Lung microvascular endothelial cell (primary cell): ENCODE results near the gene VAV1. TPM values are rescaled to one million over a fixed set of nuclear protein-coding genes. Genes with fewer than 3 reads are reported as not detected.
"Not testable (repeated sequence)": the region's sequence is repeated elsewhere in the genome, so short reads cannot be mapped to it uniquely, and the experiment has no call there.

Experiments used
- DNase-seq, 2 donors: peaks; one replicate each; pipeline versions ENCODE4 v3.0.0 to v3.0.0-alpha.2; 2010; ENCODE audit warnings: low read depth in 2 of 2
- total RNA-seq: library from RNA; depleted of rRNA; stranded (reverse); fragments of >200 nt; gene quantifications from 2 replicates; pipeline ENCODE4 v1.2.1, GENCODE V29; 2014

VAV1 gene
- total RNA-seq, 1 donor from 2014 or later: not detected

- DNase-seq: no peak
These were observed 17.6 kb upstream of the VAV1 start for GRCh38 chr19:6754653-6755463.

GRCh38 chr19:6760606-6761005, 11.9 kb upstream of the VAV1 start:
- no peak for DNase-seq

- peak; percentile 14 to 26 for DNase-seq
These were observed 11.3 kb upstream of the VAV1 start for GRCh38 chr19:6761053-6761676.

- DNase-seq: not testable (repeated sequence)
These were observed 10.2 kb upstream of the VAV1 start for GRCh38 chr19:6762253-6762797.

GRCh38 chr19:6765738-6766356, 6.7 kb upstream of the VAV1 start:
- no peak for DNase-seq

GRCh38 chr19:6766357-6767080, 6.0 kb upstream of the VAV1 start:
- DNase-seq: no peak

- peak in 1 of 2 donors; percentile 22 for DNase-seq
These were observed 5.5 kb upstream of the VAV1 start for GRCh38 chr19:6767081-6767356.

GRCh38 chr19:6767357-6768235, 4.9 kb upstream of the VAV1 start, which contains the start of gene SH2D3A:
Gene SH2D3A, minus strand, starts transcription at chr19:6767435. Its CDS starts 3,687 bp downstream, at chr19:6763748.
- DNase-seq: peak; percentile 17 to 85

GRCh38 chr19:6768236-6768785, 4.2 kb upstream of the VAV1 start:
- DNase-seq: no peak

GRCh38 chr19:6769006-6769619, 3.4 kb upstream of the VAV1 start:
- DNase-seq: peak; percentile 27 to 33

GRCh38 chr19:6771648-6772027, 870 bp upstream of the VAV1 start:
- not testable (repeated sequence) for DNase-seq

- DNase-seq: no peak
These were observed 386 bp downstream of the VAV1 start for GRCh38 chr19:6772866-6773322.

- DNase-seq: no peak
These were observed 919 bp downstream of the VAV1 start for GRCh38 chr19:6773323-6773931.

GRCh38 chr19:6774821-6775707, 2.6 kb downstream of the VAV1 start:
- no peak for DNase-seq

- not testable (repeated sequence) for DNase-seq
These were observed 3.5 kb downstream of the VAV1 start for GRCh38 chr19:6776045-6776444.

GRCh38 chr19:6776999-6777398, 4.5 kb downstream of the VAV1 start:
- no peak for DNase-seq

- DNase-seq: no peak
These were observed 4.9 kb downstream of the VAV1 start for GRCh38 chr19:6777434-6777833.

- DNase-seq: no peak
These were observed 5.9 kb downstream of the VAV1 start for GRCh38 chr19:6778386-6778785.
